Dermis blood vessel endothelial cell (primary cell): ENCODE measurements around the gene CASQ1. TPM values are rescaled to one million over a fixed set of nuclear protein-coding genes. Genes with fewer than 3 reads are reported as not detected.

ENCODE experiments used
- DNase-seq: peaks from one replicate; pipeline ENCODE4 v3.0.0; 2010
- total RNA-seq: library from RNA; depleted of rRNA; stranded (reverse); fragments of >200 nt; gene quantifications from 2 replicates; pipeline ENCODE4 v1.2.3, GENCODE V29; 2014

The CASQ1 gene
- not detected in 2 replicates for total RNA-seq

GRCh38 chr1:160189649-160190625, at the start of gene CASQ1:
CASQ1 (plus strand) TSS chr1:160190575; CDS start chr1:160190752, 177 bp downstream.
- DNase-seq = peak; percentile 78

- DNase-seq = no peak
Observed at GRCh38 chr1:160143695-160144094, 46.7 kb upstream of the CASQ1 start.

GRCh38 chr1:160144921-160145320, 45.5 kb upstream of the CASQ1 start:
- DNase-seq = no peak

GRCh38 chr1:160146107-160146506, 44.3 kb upstream of the CASQ1 start:
- no peak for DNase-seq

- DNase-seq = no peak
Observed at GRCh38 chr1:160148121-160148520, 42.3 kb upstream of the CASQ1 start.

- no peak for DNase-seq
Observed at GRCh38 chr1:160149233-160149632, 41.1 kb upstream of the CASQ1 start.

GRCh38 chr1:160149716-160150115, 40.7 kb upstream of the CASQ1 start:
- no peak for DNase-seq

GRCh38 chr1:160151303-160151702, 39.1 kb upstream of the CASQ1 start, which contains the start of gene ATP1A4:
ATP1A4 (plus strand) TSS chr1:160151603; CDS start chr1:160152041, 438 bp downstream.
- DNase-seq = no peak

- DNase-seq = no peak
Observed at GRCh38 chr1:160154790-160155189, 35.6 kb upstream of the CASQ1 start.

GRCh38 chr1:160156361-160156760, 34.0 kb upstream of the CASQ1 start:
- no peak for DNase-seq

GRCh38 chr1:160157174-160157573, 33.2 kb upstream of the CASQ1 start:
- DNase-seq = no peak

- DNase-seq = no peak
Observed at GRCh38 chr1:160158031-160158430, 32.3 kb upstream of the CASQ1 start.

- no peak for DNase-seq
Observed at GRCh38 chr1:160158534-160158933, 31.8 kb upstream of the CASQ1 start.

- DNase-seq = no peak
Observed at GRCh38 chr1:160159846-160160245, 30.5 kb upstream of the CASQ1 start.

GRCh38 chr1:160161965-160162705, 28.2 kb upstream of the CASQ1 start:
- DNase-seq = peak; percentile 60

GRCh38 chr1:160162931-160163330, 27.4 kb upstream of the CASQ1 start:
- no peak for DNase-seq

- no peak for DNase-seq
Observed at GRCh38 chr1:160163615-160164014, 26.8 kb upstream of the CASQ1 start.

GRCh38 chr1:160164121-160164520, 26.3 kb upstream of the CASQ1 start:
- no peak for DNase-seq

GRCh38 chr1:160166166-160166868, 24.1 kb upstream of the CASQ1 start:
- no peak for DNase-seq

GRCh38 chr1:160167056-160167455, 23.3 kb upstream of the CASQ1 start:
- DNase-seq = no peak

GRCh38 chr1:160167580-160167979, 22.8 kb upstream of the CASQ1 start:
- DNase-seq = no peak

GRCh38 chr1:160168016-160168415, 22.4 kb upstream of the CASQ1 start:
- no peak for DNase-seq
